Measurements from ENCODE around the gene MTFP1. TPM values are rescaled to one million over a fixed set of nuclear protein-coding genes. Genes with fewer than 3 reads are reported as not detected.
A peak's percentile ranks its signal among the peaks of the same experiment; 100 is the strongest.

Gene MTFP1
- total RNA-seq, 4 donors from 2014 or later: 2.5 to 13.7 (median 3.5) TPM

GRCh38 chr22:30385942-30386341 lies 39.6 kb upstream of the MTFP1 start:
- no peak overlapping the region for H3K27ac ChIP-seq
- TF ChIP-seq POLR2AphosphoS5 (IDR thresholded peaks at IDR 0.05): no peak
- no peak for TF ChIP-seq POLR2A (IDR thresholded peaks at IDR 0.05)
- TF ChIP-seq EP300 (IDR thresholded peaks at IDR 0.05): no peak
- TF ChIP-seq CTCF (IDR thresholded peaks at IDR 0.05): no peak
- peaks cover 25% of the 10 kb centered on the region for H3K36me3 ChIP-seq
- WGBS: 90% methylated on average over 3 of the region's 10 CpGs
- no peak for DNase-seq (ENCODE audit: low spot score in 2 of 2)
- no peaks in the 10 kb centered on the region for H3K27me3 ChIP-seq
- peaks cover 13% of the 10 kb centered on the region for H3K4me1 ChIP-seq
- peak overlapping the region; percentile 58 for H3K4me3 ChIP-seq
- no peaks in the 10 kb centered on the region for H3K9me3 ChIP-seq

GRCh38 chr22:30386608-30386959 lies 39.0 kb upstream of the MTFP1 start:
- WGBS: 33% methylated on average over 9 of the region's 10 CpGs
- Histone ChIP-seq H3K27ac (peak overlapping the region; percentile 69), H3K27me3 (no peaks in the 10 kb centered on the region), H3K36me3 (peaks cover 19% of the 10 kb centered on the region), H3K4me1 (peaks cover 13% of the 10 kb centered on the region), H3K9me3 (no peaks in the 10 kb centered on the region), H3K4me3 (peak overlapping the region; percentile 58)
- TF ChIP-seq CTCF (IDR thresholded peaks at IDR 0.05) (no peak), POLR2A (IDR thresholded peaks at IDR 0.05) (no peak), POLR2AphosphoS5 (IDR thresholded peaks at IDR 0.05) (no peak), EP300 (IDR thresholded peaks at IDR 0.05) (no peak)
- no peak for DNase-seq (ENCODE audit: low spot score in 2 of 2)

DNA sequence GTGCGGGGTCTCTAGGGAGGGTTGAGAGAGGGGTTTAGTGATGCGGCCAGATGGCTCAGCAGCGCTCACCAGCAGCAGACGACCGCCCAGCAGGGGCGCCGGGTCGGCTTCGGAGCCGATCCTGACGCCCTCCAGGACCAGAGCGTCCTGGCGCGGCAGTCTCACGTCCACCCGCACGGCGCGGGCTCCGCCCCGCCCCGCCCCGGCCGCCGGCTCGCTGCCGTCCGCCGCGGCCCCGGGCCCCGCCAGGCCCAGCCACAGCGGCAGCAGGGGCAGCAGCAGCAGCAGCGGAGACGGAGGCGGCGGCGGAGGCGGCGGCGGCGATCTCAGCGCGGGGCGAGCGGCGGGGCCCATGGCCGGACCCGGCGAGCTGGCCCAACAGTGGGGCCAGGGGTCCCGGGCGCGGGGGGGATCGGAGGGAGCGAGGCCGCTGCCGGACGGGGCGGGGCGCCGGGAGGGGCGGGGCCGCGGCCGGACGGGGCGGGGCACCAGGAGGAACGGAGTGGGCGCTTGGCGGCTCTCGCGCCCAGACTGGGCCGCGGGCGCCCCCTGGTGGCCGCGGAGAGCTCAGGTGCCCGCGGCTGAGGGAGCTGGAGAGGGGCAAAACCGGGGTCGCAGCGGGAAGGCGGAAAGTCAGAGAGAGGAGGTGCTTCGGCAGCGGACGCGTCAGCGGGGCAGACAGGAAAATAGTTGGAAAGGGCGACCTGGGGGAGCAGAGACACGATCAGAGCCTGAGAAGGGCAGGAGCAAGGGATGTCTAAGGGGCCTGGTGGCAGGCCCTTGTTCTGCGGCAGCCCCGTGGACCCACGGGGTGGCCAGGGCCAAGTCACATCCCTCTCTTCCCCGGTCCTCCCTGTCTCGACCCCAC lies 38.4 kb upstream of the MTFP1 start, which contains the start of gene RNF215:
Gene RNF215 (minus strand): TSS at position 452 of the 868 bp plus-strand sequence. CDS start 98 bp downstream, at position 354.
- peaks cover 19% of the 10 kb centered on the region for H3K36me3 ChIP-seq
- TF ChIP-seq POLR2A (IDR thresholded peaks at IDR 0.05): no peak
- TF ChIP-seq POLR2AphosphoS5 (IDR thresholded peaks at IDR 0.05): no peak
- TF ChIP-seq CTCF (IDR thresholded peaks at IDR 0.05): peak; percentile 74 to 93
- no peak for TF ChIP-seq EP300 (IDR thresholded peaks at IDR 0.05)
- DNase-seq (ENCODE audit: low spot score in 2 of 2): peak; percentile 82 to 86

DNA sequence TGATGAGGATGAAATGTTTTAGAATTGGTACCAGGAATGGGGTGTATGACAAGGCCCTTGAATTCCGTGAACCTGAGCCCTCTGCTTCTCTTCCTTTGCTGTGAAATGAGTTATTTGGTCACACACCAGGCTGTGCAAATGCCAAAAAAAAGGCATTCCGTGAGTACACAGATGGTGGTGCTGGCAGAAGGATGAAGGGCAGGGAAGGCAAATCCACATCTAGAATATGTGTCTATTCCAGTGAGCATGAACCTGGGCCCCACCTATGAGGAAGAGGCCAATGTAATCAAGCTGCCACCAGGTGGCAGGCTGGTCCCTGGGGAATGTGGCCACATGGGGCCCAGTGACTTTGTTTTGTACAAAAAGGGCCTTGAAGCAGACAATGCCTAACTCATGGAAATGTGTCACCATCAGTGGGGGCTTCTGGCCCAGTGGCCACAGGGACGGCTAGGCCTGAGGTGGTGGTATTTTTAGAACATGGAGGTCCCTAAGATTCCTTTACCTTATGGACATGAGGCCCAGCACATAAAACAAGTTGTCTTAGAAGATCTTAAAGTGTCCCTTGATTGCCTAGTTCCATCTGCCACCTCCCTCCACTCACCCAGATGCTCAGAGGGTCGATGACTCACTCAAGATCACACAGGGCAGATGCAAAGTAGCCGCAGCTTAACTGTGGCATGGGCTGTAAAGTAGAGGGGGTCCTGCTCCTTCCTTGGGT lies 34.4 kb upstream of the MTFP1 start:
- Histone ChIP-seq H3K36me3 (no peaks in the 10 kb centered on the region), H3K27me3 (no peaks in the 10 kb centered on the region), H3K27ac (no peak overlapping the region), H3K4me3 (no peak overlapping the region), H3K9me3 (no peaks in the 10 kb centered on the region), H3K4me1 (peaks cover 12% of the 10 kb centered on the region)
- TF ChIP-seq POLR2AphosphoS5 (IDR thresholded peaks at IDR 0.05) (no peak), POLR2A (IDR thresholded peaks at IDR 0.05) (no peak), EP300 (IDR thresholded peaks at IDR 0.05) (no peak), CTCF (IDR thresholded peaks at IDR 0.05) (peak; percentile 72)
- no peak for DNase-seq (ENCODE audit: low spot score in 2 of 2)
- 72% methylated on average over 5 of the region's 5 CpGs for WGBS

More for the DNA sequence above, 38.4 kb upstream of the MTFP1 start, which contains the start of gene RNF215:
- 9% methylated on average over 22 of the region's 95 CpGs for WGBS
- H3K4me3 ChIP-seq: peak within 1 kb of the TSS; percentile 58
- H3K27me3 ChIP-seq: no peaks in the 10 kb centered on the region
- peak within 1 kb of the TSS; percentile 69 for H3K27ac ChIP-seq
- peaks cover 13% of the 10 kb centered on the region for H3K4me1 ChIP-seq
- H3K9me3 ChIP-seq: no peaks in the 10 kb centered on the region

Data from suprapubic skin (tissue), 4 donors.